HG03066 (cell line): ENCODE measurements around the gene BAG5.
A peak's percentile ranks its signal among the peaks of the same experiment; 100 is the strongest.

Experiments
- ATAC-seq: cut with Tn5 transposase; IDR thresholded peaks from one replicate; pipeline ENCODE4 v1.9.1; 2021; ENCODE audit warnings: low read depth; ENCODE audit not compliant: unreplicated experiment

The BAG5 gene

DNA sequence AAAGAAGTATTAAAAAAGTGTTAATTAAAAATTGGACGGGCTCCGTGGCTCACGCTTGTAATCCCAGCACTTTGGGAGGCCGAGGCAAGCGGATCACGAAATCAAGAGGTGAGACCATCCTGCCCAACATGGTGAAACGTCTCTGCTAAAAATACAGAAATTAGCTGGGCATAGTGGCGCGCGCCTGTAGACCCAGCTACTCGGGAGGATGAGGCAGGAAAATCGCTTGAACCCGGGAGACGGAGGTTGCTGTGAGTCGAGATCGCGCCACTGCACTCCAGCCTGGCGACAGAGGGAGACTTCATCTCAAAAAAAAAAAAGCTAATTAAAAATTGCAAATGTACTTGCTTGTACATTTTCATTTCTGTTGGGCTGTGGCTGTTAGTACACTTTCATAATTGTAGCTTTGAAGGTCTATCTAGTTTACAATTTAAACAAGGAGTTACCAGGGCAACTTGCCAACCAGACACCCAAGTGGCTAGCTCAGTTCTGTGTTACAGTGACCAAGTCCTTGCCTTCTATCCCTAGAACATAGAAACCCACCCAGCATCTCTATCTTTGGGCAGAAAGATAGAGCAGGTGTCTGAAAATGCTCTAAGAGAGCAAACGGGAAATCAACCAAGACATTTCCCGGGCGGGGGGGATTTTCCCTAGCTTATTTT lies 1.5 kb upstream of the BAG5 start:
- ATAC-seq = no peak

DNA sequence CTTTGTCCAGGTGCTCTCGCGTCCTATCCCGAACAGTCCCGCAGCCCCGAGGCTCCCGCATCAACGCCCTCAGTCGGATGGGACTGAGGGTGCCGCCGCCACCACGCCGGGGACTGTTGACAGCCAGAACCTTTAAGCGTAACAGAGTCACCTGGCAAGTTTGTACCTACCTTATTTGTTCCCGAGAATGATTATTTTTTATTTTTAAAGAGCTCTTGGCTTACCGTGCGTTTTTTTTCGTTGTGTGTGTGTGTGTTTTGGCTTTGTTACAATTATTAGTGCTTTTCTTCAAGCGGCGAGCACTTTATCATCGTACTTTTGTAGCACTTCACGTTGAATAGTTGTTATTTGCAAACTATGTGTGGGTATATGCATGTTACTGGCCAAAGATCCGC lies 766 bp upstream of the BAG5 start:
- no peak for ATAC-seq

DNA sequence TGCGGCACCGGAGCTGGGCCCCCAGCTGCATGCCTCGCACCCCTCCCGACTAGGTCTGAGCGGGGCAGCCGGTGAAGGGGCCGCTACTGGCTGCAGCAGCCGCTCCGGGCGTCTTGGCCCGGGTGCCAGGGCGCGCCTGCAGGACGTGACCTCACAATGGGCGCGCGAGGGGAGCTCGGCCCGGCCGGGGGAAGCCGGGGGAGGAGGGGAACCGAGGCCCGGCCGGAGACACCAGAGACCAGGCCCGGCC lies 353 bp downstream of the BAG5 start:
- peak; percentile 48 for ATAC-seq

DNA sequence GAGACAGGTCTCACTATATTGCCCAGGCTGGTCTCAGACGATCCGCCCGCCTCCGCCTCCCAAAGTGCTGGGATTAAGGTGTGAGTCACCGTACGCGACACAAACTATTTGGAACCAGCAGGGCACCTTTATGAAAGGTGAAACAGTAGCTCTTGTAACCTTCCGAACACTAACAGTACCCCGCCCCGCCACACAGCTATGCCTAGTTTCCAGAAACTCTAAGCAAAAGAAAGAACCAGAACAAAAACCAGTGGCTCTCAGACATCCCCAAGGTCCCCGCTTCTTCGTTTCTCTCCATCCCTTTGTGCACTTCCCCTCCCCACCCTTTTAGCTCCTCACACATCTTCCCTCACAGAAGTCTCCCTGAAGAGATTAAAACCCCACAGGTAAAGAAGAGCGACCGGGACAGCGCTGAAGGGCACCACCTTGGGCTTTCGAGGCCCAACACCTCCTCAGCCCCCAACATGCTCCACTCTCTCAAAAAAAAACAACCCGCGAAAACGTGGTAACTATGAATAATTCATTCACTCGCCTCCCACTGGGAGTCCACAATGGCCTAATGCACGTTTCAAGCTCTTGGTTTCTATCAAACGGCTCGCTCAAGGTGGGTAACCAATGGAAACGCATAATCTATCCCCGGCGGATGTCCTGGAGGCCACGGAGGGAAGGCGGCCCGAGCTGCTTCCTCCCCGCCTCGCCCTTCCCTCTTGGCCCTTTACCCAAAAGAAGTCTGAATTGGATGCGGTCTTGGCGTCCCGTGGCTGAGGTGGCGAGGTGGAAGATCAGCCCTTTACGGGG lies 877 bp downstream of the BAG5 start:
- ATAC-seq = peak; percentile 34

GRCh38 chr14:103560691-103561090 lies 1.8 kb downstream of the BAG5 start:
- no peak for ATAC-seq

GRCh38 chr14:103559766-103560165 lies 2.7 kb downstream of the BAG5 start:
- no peak for ATAC-seq

- no peak for ATAC-seq
Observed at GRCh38 chr14:103558071-103558882, 4.2 kb downstream of the BAG5 start.

DNA sequence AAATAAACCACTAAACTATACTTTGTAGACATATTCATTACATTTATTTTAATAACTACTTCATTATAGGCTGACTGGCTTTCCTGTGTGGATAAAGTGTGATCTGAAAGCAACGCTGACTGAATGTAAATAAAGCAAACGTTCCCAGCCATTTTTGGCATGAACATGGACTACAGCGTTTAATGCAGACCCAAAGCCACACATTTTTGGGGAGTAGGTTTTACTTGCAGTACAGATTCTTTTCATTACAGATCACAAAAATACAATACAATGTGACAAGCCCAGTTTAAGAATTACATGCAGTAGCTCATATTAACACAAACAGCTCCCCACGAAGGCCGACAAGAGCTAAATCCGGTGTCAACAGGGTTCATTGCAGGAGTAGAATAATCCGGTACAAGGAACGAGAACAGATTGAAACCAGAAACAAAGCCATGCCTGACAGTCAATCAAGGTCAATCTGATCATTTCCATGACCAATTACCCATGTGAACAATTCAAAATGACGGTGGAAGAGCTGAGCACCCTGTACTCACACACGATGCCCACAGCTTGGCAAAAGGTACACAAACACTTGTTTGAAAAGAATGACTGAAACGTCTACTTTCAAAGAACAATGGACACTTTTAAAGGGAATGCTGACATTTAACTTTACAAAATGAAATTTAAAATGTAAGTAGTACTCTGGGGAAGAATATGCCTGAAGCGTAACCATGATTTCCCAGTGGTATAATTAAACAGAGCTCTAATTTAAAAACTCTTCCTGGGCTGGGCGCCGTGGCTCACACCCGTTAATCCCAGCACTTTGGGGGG lies 5.3 kb downstream of the BAG5 start:
- no peak for ATAC-seq

GRCh38 chr14:103555559-103556337 lies 6.7 kb downstream of the BAG5 start:
- no peak for ATAC-seq

GRCh38 chr14:103552846-103553210 lies 9.6 kb downstream of the BAG5 start:
- ATAC-seq = no peak

DNA sequence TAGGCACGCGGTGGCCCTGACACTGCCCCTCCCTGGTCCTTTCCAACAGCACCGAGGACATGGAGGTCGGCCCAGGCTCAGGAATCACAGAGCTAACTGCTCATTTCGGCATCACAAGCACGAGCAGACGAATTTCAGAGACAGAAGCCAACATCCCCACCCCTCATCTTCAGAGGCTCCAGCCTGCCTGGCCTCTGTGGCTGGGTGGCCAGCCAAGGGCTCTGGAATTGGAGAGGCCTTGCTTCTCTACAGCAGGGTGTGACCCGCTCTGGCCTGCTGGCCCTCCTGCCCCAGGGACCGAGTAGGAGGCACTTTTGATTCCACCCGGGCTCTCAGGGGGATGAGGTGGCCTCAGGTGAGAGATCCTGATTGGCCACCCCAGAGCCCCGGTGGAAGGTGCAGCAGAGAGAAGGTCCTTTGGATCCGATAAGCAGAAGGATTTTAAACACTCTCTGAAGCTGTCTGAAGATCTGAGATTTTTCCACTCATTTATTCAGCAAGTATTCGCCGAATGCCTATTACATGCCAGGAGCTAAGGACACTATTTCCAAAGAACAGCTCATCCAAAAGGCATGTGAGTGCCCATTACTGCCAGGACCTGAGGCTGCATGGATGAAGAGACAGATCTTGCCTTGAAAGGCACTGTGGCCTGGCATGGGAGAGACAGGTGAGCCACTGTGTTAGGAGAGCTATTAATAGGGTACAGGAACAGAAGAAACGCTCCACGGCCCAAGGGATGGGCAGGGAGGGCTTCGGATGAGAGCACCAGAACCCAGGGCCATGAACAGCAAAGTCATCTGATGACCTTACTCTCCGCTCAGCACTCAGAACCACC lies 10.2 kb downstream of the BAG5 start:
- no peak for ATAC-seq

GRCh38 chr14:103551338-103551762 lies 11.1 kb downstream of the BAG5 start:
- no peak for ATAC-seq

DNA sequence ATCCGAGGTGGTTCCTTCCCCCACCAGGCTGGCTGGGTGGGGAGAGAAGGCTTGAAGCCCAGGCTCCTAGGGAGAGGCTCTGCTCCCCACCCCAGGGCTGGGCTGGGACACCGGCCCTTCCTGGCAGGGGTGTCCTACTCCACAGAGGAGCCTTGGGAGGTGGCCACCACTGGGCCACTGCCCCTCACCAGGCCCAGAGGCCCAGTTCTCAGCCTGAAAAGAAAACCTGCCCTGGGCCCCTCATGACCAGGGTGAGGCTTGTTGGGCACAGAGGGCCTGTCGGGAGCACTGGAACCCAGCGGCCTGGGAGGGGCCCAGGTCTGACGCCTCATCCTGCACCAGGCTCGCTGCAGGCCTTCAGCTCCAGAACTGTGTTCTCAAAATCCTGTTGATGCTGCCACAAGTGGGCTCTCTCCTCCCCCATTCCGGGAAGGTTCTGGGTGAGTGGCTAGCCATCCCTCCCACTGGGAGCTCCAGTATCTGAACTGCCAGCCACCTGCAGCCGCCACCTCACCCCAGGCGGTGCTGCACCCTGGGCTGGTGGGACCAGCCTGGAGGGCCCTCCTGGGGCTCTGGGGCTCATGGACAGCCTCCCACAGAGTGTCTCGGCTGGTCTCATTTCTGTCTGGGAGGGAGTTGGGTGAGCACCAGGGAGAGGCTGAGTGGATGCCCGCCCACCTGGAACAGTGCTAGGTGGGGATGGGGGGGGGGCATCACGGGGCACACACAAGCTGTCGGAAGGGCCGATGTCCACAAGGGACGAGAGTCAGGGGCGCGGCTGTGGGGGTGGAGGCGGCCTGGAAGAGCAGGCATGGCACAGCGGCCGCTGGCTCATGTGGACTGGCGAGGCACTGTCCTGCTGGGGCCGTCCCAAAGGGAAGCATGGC lies 11.8 kb downstream of the BAG5 start:
- no peak for ATAC-seq

DNA sequence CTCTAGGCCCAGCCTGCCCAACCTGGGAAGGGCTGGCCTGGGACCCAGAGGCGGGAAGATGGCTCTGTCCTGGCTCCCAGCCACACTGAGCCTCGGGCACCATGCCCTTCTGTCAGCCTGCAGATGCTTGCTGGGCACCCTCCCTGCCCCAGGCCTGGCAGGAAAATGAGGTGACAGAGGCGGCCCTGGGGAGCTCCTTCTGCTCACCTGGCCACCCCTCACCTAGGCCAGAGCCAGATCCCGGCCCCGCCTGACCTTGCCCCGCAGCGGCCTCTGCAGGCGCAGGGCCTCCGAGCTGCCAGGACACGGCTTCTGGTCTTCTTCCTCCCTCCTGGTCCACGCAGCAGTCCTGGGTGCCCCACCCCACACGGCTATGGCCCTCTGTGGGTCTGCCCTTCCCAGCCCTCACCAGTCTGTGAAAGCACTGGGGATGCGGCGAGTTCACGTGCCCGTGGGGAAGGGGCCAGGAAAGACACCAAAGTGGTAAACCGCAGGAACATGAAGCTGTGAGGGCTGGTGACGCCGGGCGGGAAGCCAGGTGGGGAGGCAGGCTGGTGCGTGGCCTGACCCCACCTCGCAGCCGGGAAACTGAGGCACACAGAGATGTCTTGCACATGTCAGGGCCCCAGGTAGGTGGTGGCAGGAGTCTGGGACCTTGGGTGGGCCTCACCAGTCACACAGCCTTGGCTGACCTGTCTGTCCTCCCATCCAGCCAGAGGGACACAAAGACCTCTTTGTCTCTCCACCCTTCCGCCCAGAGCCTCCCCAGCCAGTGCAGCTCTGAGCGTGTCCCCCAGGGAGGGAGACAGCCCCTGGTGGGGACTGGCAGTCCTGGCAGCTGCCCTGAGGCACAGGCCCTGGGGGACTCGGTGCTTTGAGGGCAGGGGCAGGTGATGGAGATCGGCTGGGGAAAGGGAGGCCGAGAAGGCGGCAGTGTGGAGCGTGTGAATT lies 12.8 kb downstream of the BAG5 start:
- no peak for ATAC-seq

DNA sequence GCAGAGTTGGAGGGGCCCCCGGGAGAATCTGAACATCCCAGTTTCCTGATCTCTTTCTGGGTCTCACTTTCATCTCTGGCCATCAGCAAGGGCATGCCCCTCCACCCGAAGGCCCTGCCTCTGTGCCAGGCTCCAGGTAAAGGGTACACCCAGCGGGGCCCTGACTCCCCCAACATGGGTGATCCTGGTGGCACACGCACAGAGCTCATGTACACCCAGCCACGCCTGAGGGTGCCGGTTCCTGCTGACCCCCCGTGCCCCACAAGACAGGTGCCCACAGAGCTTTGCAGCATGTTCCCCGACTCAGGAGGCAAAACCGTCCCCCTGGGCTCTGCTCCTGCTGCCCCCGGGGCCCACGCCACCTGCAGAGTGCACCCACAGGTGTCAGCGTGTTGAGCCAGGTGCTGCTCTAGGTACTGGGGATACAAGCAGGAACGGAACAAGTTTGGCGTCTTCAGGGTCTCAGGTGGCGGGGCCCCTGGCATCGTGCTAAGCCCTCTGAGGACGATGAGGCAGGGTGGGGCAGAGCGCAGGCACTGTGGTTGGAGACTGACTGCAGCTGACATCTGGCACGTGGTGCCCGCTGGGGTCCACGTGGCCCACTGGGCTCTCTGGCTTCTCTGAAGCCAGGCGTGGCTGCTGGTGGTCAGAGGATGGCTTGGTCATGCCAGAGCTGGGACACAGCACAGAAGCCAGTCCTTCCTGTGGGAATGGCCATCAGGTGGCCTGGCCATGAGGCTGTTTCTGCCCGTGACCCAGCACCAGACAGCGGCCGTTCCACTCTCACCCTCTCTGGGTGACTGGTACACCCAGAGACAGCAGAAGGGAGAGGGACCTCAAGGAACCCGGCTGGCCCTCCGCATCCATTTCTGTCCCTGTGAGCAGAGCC lies 13.8 kb downstream of the BAG5 start:
- no peak for ATAC-seq

DNA sequence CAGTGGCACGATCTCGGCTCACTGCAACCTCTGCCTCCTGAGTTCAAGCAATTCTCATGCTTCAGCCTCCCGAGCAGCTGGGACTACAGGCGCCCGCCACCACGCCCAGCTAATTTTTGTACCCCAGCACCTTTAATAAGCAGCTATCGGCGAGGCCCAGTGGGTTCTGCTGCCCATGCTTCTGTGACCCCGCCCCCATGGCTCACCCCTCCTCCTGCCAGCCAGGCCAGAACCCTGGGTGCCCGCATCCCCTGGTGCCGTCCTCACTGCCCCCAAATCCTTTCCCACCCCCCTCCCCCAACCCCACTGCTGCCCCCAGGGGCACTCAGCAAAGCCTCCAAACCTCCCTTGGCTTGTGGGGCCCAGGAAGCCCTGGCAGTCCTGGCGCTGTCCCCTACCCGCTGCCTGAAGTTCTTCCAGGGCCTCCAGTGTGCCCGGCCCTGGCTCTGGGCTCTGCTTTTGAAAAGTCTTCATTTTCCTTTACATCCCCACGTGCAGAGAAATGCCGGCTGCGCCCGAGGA lies 14.5 kb downstream of the BAG5 start:
- no peak for ATAC-seq
